Measurements from ENCODE around the gene SHC1. TPM values are rescaled to one million over a fixed set of nuclear protein-coding genes. Genes with fewer than 3 reads are reported as not detected.

SHC1 gene
- 10 to 100 TPM; 72.3 to 72.7 TPM for total RNA-seq

- H3K4me3 Mint-ChIP-seq, result peak within 1 kb of the TSS; percentile 65
- no peak for DNase-seq (ENCODE audit: low spot score)
- no peak for ATAC-seq
These were observed at the start of gene SHC1 for GRCh38 chr1:154970631-154971340. TSS of gene SHC1 (minus strand) at chr1:154970747. CDS start at chr1:154970526, 221 bp downstream.

GRCh38 chr1:155019377-155020245 is 49.1 kb upstream of the SHC1 start:
- H3K9me3 Mint-ChIP-seq, result no peaks in the 10 kb centered on the region
- no peaks in the 10 kb centered on the region for H3K36me3 Mint-ChIP-seq
- H3K4me3 Mint-ChIP-seq, result no peak overlapping the region
- H3K27me3 Mint-ChIP-seq, result no peaks in the 10 kb centered on the region
- no peak for DNase-seq (ENCODE audit: low spot score)
- no peak for ATAC-seq
- peak overlapping the region in 1 of 2 donors; percentile 29 for H3K27ac Mint-ChIP-seq
- H3K4me1 Mint-ChIP-seq (ENCODE audit: low read depth in 2 of 2), result peaks cover 5 to 27% of the 10 kb centered on the region in 2 donors

More at GRCh38 chr1:154970631-154971340, at the start of gene SHC1:
- H3K27me3 Mint-ChIP-seq, result no peaks in the 10 kb centered on the region
- H3K36me3 Mint-ChIP-seq, result no peaks in the 10 kb centered on the region
- H3K27ac Mint-ChIP-seq, result peak within 1 kb of the TSS; percentile 63 to 86
- no peaks in the 10 kb centered on the region for H3K9me3 Mint-ChIP-seq
- peaks cover 33 to 36% of the 10 kb centered on the region in 2 donors for H3K4me1 Mint-ChIP-seq (ENCODE audit: low read depth in 2 of 2)

GRCh38 chr1:155018617-155019348 is 48.2 kb upstream of the SHC1 start:
- no peaks in the 10 kb centered on the region for H3K27me3 Mint-ChIP-seq
- no peaks in the 10 kb centered on the region for H3K9me3 Mint-ChIP-seq
- DNase-seq (ENCODE audit: low spot score) (no peak), ATAC-seq (no peak)
- no peaks in the 10 kb centered on the region for H3K36me3 Mint-ChIP-seq
- H3K27ac Mint-ChIP-seq, result peak overlapping the region in 1 of 2 donors; percentile 29
- no peak overlapping the region for H3K4me3 Mint-ChIP-seq
- H3K4me1 Mint-ChIP-seq (ENCODE audit: low read depth in 2 of 2), result peaks cover 8 to 29% of the 10 kb centered on the region in 2 donors

GRCh38 chr1:155017946-155018316 is 47.4 kb upstream of the SHC1 start:
- H3K27ac Mint-ChIP-seq, result no peak overlapping the region
- H3K36me3 Mint-ChIP-seq, result no peaks in the 10 kb centered on the region
- peaks cover 16 to 34% of the 10 kb centered on the region in 2 donors for H3K4me1 Mint-ChIP-seq (ENCODE audit: low read depth in 2 of 2)
- no peaks in the 10 kb centered on the region for H3K9me3 Mint-ChIP-seq
- DNase-seq (ENCODE audit: low spot score), result no peak
- no peak for ATAC-seq
- peak overlapping the region; percentile 54 for H3K4me3 Mint-ChIP-seq
- no peaks in the 10 kb centered on the region for H3K27me3 Mint-ChIP-seq

- DNase-seq (ENCODE audit: low spot score), result peak; percentile 87
- H3K36me3 Mint-ChIP-seq, result no peaks in the 10 kb centered on the region
- peak overlapping the region; percentile 54 for H3K4me3 Mint-ChIP-seq
- ATAC-seq, result peak; percentile 94 to 95
- no peaks in the 10 kb centered on the region for H3K27me3 Mint-ChIP-seq
- H3K27ac Mint-ChIP-seq, result no peak overlapping the region
- peaks cover 19 to 41% of the 10 kb centered on the region in 2 donors for H3K4me1 Mint-ChIP-seq (ENCODE audit: low read depth in 2 of 2)
- no peaks in the 10 kb centered on the region for H3K9me3 Mint-ChIP-seq
These were observed 46.7 kb upstream of the SHC1 start for GRCh38 chr1:155017041-155017945.

GRCh38 chr1:155016231-155016831 is 45.8 kb upstream of the SHC1 start:
- Mint-ChIP-seq H3K27ac (no peak overlapping the region), H3K27me3 (no peaks in the 10 kb centered on the region), H3K36me3 (no peaks in the 10 kb centered on the region), H3K9me3 (no peaks in the 10 kb centered on the region), H3K4me1 (ENCODE audit: low read depth in 2 of 2) (peaks cover 19 to 38% of the 10 kb centered on the region in 2 donors), H3K4me3 (no peak overlapping the region)
- DNase-seq (ENCODE audit: low spot score), result no peak
- no peak for ATAC-seq

GRCh38 chr1:155015527-155016230 is 45.1 kb upstream of the SHC1 start:
- no peak overlapping the region for H3K4me3 Mint-ChIP-seq
- no peaks in the 10 kb centered on the region for H3K9me3 Mint-ChIP-seq
- H3K27me3 Mint-ChIP-seq, result no peaks in the 10 kb centered on the region
- ATAC-seq (no peak), DNase-seq (ENCODE audit: low spot score) (no peak)
- no peak overlapping the region for H3K27ac Mint-ChIP-seq
- peaks cover 19 to 42% of the 10 kb centered on the region in 2 donors for H3K4me1 Mint-ChIP-seq (ENCODE audit: low read depth in 2 of 2)
- H3K36me3 Mint-ChIP-seq, result no peaks in the 10 kb centered on the region

GRCh38 chr1:155014709-155015508 is 44.4 kb upstream of the SHC1 start:
- Mint-ChIP-seq H3K36me3 (no peaks in the 10 kb centered on the region), H3K27me3 (no peaks in the 10 kb centered on the region), H3K27ac (no peak overlapping the region), H3K9me3 (no peaks in the 10 kb centered on the region), H3K4me1 (ENCODE audit: low read depth in 2 of 2) (peaks cover 23 to 48% of the 10 kb centered on the region in 2 donors), H3K4me3 (no peak overlapping the region)
- DNase-seq (ENCODE audit: low spot score) (peak; percentile 45), ATAC-seq (no peak)

- no peaks in the 10 kb centered on the region for H3K27me3 Mint-ChIP-seq
- ATAC-seq, result no peak
- H3K9me3 Mint-ChIP-seq, result no peaks in the 10 kb centered on the region
- no peaks in the 10 kb centered on the region for H3K36me3 Mint-ChIP-seq
- H3K4me1 Mint-ChIP-seq (ENCODE audit: low read depth in 2 of 2), result peaks cover 34 to 49% of the 10 kb centered on the region in 2 donors
- DNase-seq (ENCODE audit: low spot score), result no peak
- no peak overlapping the region for H3K27ac Mint-ChIP-seq
- peak overlapping the region; percentile 30 for H3K4me3 Mint-ChIP-seq
These were observed 43.1 kb upstream of the SHC1 start for GRCh38 chr1:155013632-155014031.

- DNase-seq (ENCODE audit: low spot score) (peak; percentile 58), ATAC-seq (no peak)
- Mint-ChIP-seq H3K27ac (peak overlapping the region; percentile 62 to 70), H3K36me3 (no peaks in the 10 kb centered on the region), H3K9me3 (no peaks in the 10 kb centered on the region), H3K4me3 (peak overlapping the region; percentile 3), H3K4me1 (ENCODE audit: low read depth in 2 of 2) (peaks cover 34 to 52% of the 10 kb centered on the region in 2 donors), H3K27me3 (no peaks in the 10 kb centered on the region)
These were observed 42.4 kb upstream of the SHC1 start for GRCh38 chr1:155012776-155013602.

- Mint-ChIP-seq H3K4me3 (no peak overlapping the region), H3K36me3 (no peaks in the 10 kb centered on the region), H3K27me3 (no peaks in the 10 kb centered on the region), H3K4me1 (ENCODE audit: low read depth in 2 of 2) (peaks cover 34 to 47% of the 10 kb centered on the region in 2 donors), H3K27ac (peak overlapping the region in 1 of 2 donors; percentile 62), H3K9me3 (no peaks in the 10 kb centered on the region)
- ATAC-seq (no peak), DNase-seq (ENCODE audit: low spot score) (no peak)
These were observed 41.5 kb upstream of the SHC1 start for GRCh38 chr1:155012026-155012546.

Measured in natural killer cell treated with Interleukin-12 subunit alpha and Interleukin-12 subunit beta and Interleukin-15 and Interleukin-18, amount 100 ng/mL, for 72 hours (primary cell).